Measurements from ENCODE around the gene CTNNA1. TPM values are rescaled to one million over a fixed set of nuclear protein-coding genes. Genes with fewer than 3 reads are reported as not detected.
"Not testable (repeated sequence)": the region's sequence is repeated elsewhere in the genome, so short reads cannot be mapped to it uniquely, and the experiment has no call there.

CTNNA1 gene
- total RNA-seq, 1 donor from 2014 or later = 371 TPM

GRCh38 chr5:138713247-138713646, 40.0 kb upstream of the CTNNA1 start:
- H3K27ac Mint-ChIP-seq = no peak overlapping the region
- no peaks in the 10 kb centered on the region for H3K36me3 Mint-ChIP-seq
- DNase-seq (ENCODE audit: extremely low spot score, unreplicated experiment) = no peak
- H3K4me1 Mint-ChIP-seq (ENCODE audit: unreplicated experiment) = peaks cover 36% of the 10 kb centered on the region
- no peaks in the 10 kb centered on the region for H3K27me3 Mint-ChIP-seq
- no peak for TF ChIP-seq CTCF (conservative IDR thresholded peaks at IDR 0.05)
- no peak overlapping the region for H3K4me3 Mint-ChIP-seq
- no peaks in the 10 kb centered on the region for H3K9me3 Mint-ChIP-seq

DNA sequence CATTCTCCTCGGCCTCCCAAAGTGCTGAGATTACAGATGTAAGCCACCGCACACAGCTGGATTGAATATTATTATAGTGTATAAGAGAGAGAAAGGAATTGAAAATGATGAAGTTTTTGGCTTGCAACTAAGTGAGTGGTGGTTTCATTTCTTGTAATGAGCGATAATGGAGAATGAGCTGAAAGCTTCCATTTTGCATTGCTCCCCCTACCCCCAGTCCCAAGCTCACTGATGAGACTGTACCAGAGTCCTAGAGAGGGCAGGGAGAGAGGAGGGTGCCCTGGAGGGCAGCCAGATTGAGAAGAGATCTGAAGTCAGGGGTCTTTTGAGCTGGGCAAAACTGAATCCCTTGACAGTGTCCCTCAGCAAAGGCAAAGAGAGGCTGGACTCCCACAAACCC, 38.5 kb upstream of the CTNNA1 start:
- Mint-ChIP-seq H3K27me3 (no peaks in the 10 kb centered on the region), H3K4me1 (ENCODE audit: unreplicated experiment) (peaks cover 24% of the 10 kb centered on the region), H3K36me3 (no peaks in the 10 kb centered on the region), H3K27ac (no peak overlapping the region), H3K4me3 (no peak overlapping the region), H3K9me3 (no peaks in the 10 kb centered on the region)
- TF ChIP-seq CTCF (conservative IDR thresholded peaks at IDR 0.05) = no peak
- DNase-seq (ENCODE audit: extremely low spot score, unreplicated experiment) = no peak

- peaks cover 27% of the 10 kb centered on the region for H3K4me1 Mint-ChIP-seq (ENCODE audit: unreplicated experiment)
- H3K4me3 Mint-ChIP-seq; H3K27ac Mint-ChIP-seq; H3K27me3 Mint-ChIP-seq; DNase-seq (ENCODE audit: extremely low spot score, unreplicated experiment); H3K36me3 Mint-ChIP-seq; H3K9me3 Mint-ChIP-seq: not testable (repeated sequence)
Measured at GRCh38 chr5:138715931-138716432, 37.2 kb upstream of the CTNNA1 start.

DNA sequence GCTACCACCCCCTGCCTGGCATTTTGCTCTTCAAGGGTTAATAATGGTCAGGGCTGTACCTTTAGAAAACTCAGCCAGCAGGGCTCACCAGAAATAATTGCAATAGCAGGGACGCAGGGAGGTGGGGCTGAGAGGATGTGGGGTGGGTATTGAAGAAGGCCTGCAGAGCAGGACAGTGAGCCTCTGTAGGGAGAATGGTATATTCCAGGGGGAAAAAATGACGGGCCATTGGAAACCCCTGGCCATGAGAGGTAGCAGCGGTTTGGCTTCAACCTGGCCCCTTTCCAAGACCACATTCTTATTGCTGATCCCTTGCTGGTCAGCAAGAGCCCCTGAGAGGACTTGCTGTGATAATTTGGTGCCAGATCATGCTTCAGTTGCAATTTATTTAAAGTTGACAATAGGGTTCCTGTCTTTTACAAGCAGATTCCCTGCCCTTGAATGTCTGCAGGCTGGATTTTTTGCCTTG, 36.7 kb upstream of the CTNNA1 start:
- peaks cover 27% of the 10 kb centered on the region for H3K4me1 Mint-ChIP-seq (ENCODE audit: unreplicated experiment)

DNA sequence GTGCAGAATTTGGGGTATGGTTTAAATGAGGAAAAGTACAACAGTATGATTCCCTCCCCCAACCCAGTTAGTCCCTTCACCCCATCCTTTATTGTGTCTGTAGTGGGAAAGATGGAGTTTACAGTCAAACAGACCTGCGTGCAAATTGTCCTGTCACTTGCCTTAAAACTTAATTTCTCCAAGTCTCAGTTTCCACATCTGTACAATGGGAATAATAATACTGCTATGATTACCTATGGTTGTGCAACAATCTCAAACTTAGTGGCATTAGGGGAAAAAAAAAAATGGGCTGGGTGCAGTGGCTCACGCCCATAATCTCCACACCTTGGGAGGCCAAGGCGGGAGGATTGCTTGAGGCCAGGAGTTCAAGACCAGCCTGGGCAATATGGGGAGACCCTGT, 35.8 kb upstream of the CTNNA1 start:
- no peaks in the 10 kb centered on the region for H3K27me3 Mint-ChIP-seq
- no peaks in the 10 kb centered on the region for H3K9me3 Mint-ChIP-seq
- TF ChIP-seq CTCF (conservative IDR thresholded peaks at IDR 0.05) = no peak
- no peak for DNase-seq (ENCODE audit: extremely low spot score, unreplicated experiment)
- peaks cover 33% of the 10 kb centered on the region for H3K4me1 Mint-ChIP-seq (ENCODE audit: unreplicated experiment)
- no peak overlapping the region for H3K4me3 Mint-ChIP-seq
- peak overlapping the region; percentile 15 for H3K27ac Mint-ChIP-seq
- no peaks in the 10 kb centered on the region for H3K36me3 Mint-ChIP-seq

More for the DNA sequence above, 36.7 kb upstream of the CTNNA1 start:
- no peak for DNase-seq (ENCODE audit: extremely low spot score, unreplicated experiment)
- TF ChIP-seq CTCF (conservative IDR thresholded peaks at IDR 0.05) = no peak
- Mint-ChIP-seq H3K4me3 (no peak overlapping the region), H3K27ac (peak overlapping the region; percentile 15), H3K36me3 (no peaks in the 10 kb centered on the region), H3K27me3 (no peaks in the 10 kb centered on the region), H3K9me3 (no peaks in the 10 kb centered on the region)

DNA sequence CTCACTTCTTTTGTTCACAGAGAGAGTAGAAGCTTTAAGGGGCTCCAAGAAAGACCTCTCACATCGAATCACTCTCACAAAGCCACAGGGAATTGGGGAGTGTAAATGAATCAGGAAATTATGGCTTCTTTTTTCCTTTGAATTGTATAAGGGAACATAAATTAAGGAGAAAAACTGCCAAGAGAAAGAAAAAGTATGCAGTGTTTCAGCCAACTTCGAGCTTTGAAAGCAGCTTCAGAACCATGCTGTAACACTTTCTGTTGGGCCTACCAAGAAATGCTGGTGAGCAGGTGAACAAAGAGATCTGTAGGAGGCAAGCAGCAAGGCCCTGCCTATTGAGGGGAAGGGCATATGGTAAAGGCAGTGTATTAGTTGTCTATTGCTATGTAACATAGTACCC, 33.4 kb upstream of the CTNNA1 start:
- H3K27ac Mint-ChIP-seq = peak overlapping the region; percentile 42
- H3K27me3 Mint-ChIP-seq = no peaks in the 10 kb centered on the region
- H3K4me1 Mint-ChIP-seq (ENCODE audit: unreplicated experiment) = peaks cover 37% of the 10 kb centered on the region
- TF ChIP-seq CTCF (conservative IDR thresholded peaks at IDR 0.05) = no peak
- DNase-seq (ENCODE audit: extremely low spot score, unreplicated experiment) = no peak
- H3K9me3 Mint-ChIP-seq = no peaks in the 10 kb centered on the region
- H3K36me3 Mint-ChIP-seq = no peaks in the 10 kb centered on the region
- H3K4me3 Mint-ChIP-seq = no peak overlapping the region

Measured in type B pancreatic cell (in vitro differentiated cells).